SK-N-SH treated with all-trans-retinoic acid at 6 μM for 48 hours (cell line): ENCODE measurements around the gene FBXW2.

ENCODE experiments used
- CREB5 ChIP-seq: fragments of 250-450 bp; sonication (Bioruptor Pico); IDR thresholded peaks from 2 replicates; pipeline ENCODE4 v1.5.1; 2020; ENCODE audit warnings: low read depth, mild to moderate bottlenecking, moderate library complexity
- PATZ1 ChIP-seq: fragments of 250-450 bp; sonication (Bioruptor Pico); IDR thresholded peaks from 2 replicates; pipeline ENCODE4 v1.8.0; 2020; ENCODE audit warnings: mild to moderate bottlenecking, moderate library complexity, borderline replicate concordance
- PPARA ChIP-seq: fragments of 250-450 bp; sonication (Bioruptor Pico); IDR thresholded peaks from 2 replicates; pipeline ENCODE4 v1.5.0; 2020; ENCODE audit warnings: mild to moderate bottlenecking, borderline replicate concordance
- RARB ChIP-seq: fragments of 250-450 bp; sonication (Bioruptor Pico); IDR thresholded peaks from 2 replicates; pipeline ENCODE4 v1.8.0; 2021; ENCODE audit warnings: mild to moderate bottlenecking, moderate library complexity
- SNAI2 ChIP-seq: fragments of 250-450 bp; sonication (Bioruptor Pico); IDR thresholded peaks from 2 replicates; pipeline ENCODE4 v1.5.0; 2020; ENCODE audit warnings: mild to moderate bottlenecking, moderate library complexity
- TCF4 ChIP-seq: fragments of 250-450 bp; sonication (Bioruptor Pico); IDR thresholded peaks from 2 replicates; pipeline ENCODE4 v1.8.0; 2021; ENCODE audit warnings: mild to moderate bottlenecking, moderate library complexity, borderline replicate concordance
- ZFP30 ChIP-seq: fragments of 450-650 bp; formaldehyde crosslinking; IDR thresholded peaks from 2 replicates; pipeline ENCODE4 v1.5.0; 2022; ENCODE audit warnings: mild to moderate bottlenecking, moderate library complexity
- ZNF565 ChIP-seq: fragments of 450-650 bp; formaldehyde crosslinking; conservative IDR thresholded peaks from 2 replicates; pipeline ENCODE4 v1.5.0; 2020; ENCODE audit warnings: low read depth, mild to moderate bottlenecking, moderate library complexity
- ZNF70 ChIP-seq: fragments of 450-650 bp; formaldehyde crosslinking; IDR thresholded peaks from 2 replicates; pipeline ENCODE4 v1.5.0; 2020; ENCODE audit warnings: mild to moderate bottlenecking, moderate library complexity

GRCh38 chr9:120724757-120725400 is 68.3 kb downstream of the FBXW2 start:
- TF ChIP-seq CREB5 (CRISPR knock-in tag) (no peak), ZFP30 (no peak), SNAI2 (CRISPR knock-in tag) (no peak), PPARA (CRISPR knock-in tag) (no peak), PATZ1 (CRISPR knock-in tag) (no peak), RARB (CRISPR knock-in tag) (no peak), ZNF70 (CRISPR knock-in tag) (no peak), ZNF565 (CRISPR knock-in tag) (no peak), TCF4 (no peak)
